BJ (cell line): ENCODE results near the gene GALNTL6. TPM values are rescaled to one million over a fixed set of nuclear protein-coding genes. Genes with fewer than 3 reads are reported as not detected.

ENCODE experiments used
- CTCF ChIA-PET: fragments of 350-600 bp; formaldehyde crosslinking; extraction: SDS; loops from one replicate; lab custom pipeline; 2021; ENCODE audit warnings: antibody characterized with exemption, inconsistent platforms; lab: Yijun Ruan, JAX
- POLR2A ChIA-PET: fragments of 300-600 bp; sonication (Branson Sonifier 250); formaldehyde crosslinking; extraction: SDS; loops from one replicate; lab custom pipeline; 2021; ENCODE audit warnings: antibody characterized with exemption; lab: Charles Lee
- DNase-seq: peaks from one replicate; pipeline ENCODE4 v3.0.0-alpha.2; 2011; ENCODE audit warnings: low read depth
- H3K27me3 ChIP-seq: 2 replicates; pipeline ENCODE4 v1.6.0; 2011; ENCODE audit warnings: low read length; ENCODE audit not compliant: control insufficient read depth, insufficient read depth
- H3K36me3 ChIP-seq: 2 replicates; pipeline ENCODE4 v1.5.1; 2011; ENCODE audit warnings: low read length; ENCODE audit not compliant: control insufficient read depth, insufficient read depth
- H3K4me3 ChIP-seq: 2 replicates; pipeline ENCODE4 v1.5.1; 2011; ENCODE audit warnings: low read depth, mild to moderate bottlenecking, control low read depth, low read length
- polyA minus RNA-seq: library from RNA; depleted of rRNA, polyadenylated mRNA; stranded (reverse); fragments of >200 nt; gene quantifications from 2 replicates; pipeline ENCODE4 v1.2.3, GENCODE V29; 2011; rRNA and poly(A)+ RNA removed
- polyA plus RNA-seq: library from polyadenylated mRNA; depleted of rRNA; stranded (reverse); fragments of >200 nt; gene quantifications from 2 replicates; pipeline ENCODE4 v1.2.3, GENCODE V29; 2011; rRNA removed
- TF ChIP-seq, protein P1 (sequence below): IDR thresholded peaks from 2 replicates; pipeline ENCODE4 v1.5.1; 2011; ENCODE audit warnings: low read depth, mild to moderate bottlenecking, control low read depth, inconsistent platforms, low read length, moderate library complexity; ENCODE audit not compliant: insufficient read depth

Gene GALNTL6
- polyA plus RNA-seq (0.02 TPM in 2 replicates), polyA minus RNA-seq (not detected in 2 replicates)

GRCh38 chr4:171812665-171813525 is at the start of gene GALNTL6:
Gene GALNTL6, plus strand, starts transcription at chr4:171813404.
- Histone ChIP-seq H3K4me3 (peak within 1 kb of the TSS; percentile 24), H3K36me3 (no peaks in the 10 kb centered on the region), H3K27me3 (peaks cover 7% of the 10 kb centered on the region)
- DNase-seq, result no peak
- TF ChIP-seq, protein P1, sequence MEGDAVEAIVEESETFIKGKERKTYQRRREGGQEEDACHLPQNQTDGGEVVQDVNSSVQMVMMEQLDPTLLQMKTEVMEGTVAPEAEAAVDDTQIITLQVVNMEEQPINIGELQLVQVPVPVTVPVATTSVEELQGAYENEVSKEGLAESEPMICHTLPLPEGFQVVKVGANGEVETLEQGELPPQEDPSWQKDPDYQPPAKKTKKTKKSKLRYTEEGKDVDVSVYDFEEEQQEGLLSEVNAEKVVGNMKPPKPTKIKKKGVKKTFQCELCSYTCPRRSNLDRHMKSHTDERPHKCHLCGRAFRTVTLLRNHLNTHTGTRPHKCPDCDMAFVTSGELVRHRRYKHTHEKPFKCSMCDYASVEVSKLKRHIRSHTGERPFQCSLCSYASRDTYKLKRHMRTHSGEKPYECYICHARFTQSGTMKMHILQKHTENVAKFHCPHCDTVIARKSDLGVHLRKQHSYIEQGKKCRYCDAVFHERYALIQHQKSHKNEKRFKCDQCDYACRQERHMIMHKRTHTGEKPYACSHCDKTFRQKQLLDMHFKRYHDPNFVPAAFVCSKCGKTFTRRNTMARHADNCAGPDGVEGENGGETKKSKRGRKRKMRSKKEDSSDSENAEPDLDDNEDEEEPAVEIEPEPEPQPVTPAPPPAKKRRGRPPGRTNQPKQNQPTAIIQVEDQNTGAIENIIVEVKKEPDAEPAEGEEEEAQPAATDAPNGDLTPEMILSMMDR, result no peak
- POLR2A ChIA-PET, result no interaction called here
- CTCF ChIA-PET, result no interaction called here

DNA sequence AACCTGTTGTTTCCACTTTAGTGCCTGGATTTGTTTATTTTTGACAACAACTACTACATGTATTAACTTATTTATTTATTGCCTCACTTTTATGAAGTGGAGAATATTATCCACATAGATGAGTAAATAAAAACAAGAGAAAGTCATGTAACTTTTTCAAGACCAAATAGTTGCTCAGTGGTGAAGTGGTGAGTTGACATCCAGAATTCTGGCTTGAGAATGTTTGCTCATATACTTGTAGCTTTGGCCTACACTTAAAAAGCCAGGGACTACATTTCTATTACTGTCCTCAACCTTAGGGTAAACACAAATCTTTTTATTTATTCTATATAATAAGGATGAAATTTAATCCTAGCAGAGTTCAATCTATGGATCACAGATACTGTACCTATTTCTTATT is 47.7 kb upstream of the GALNTL6 start:
- POLR2A ChIA-PET, result no interaction called here
- H3K4me3 ChIP-seq, result no peak overlapping the region
- TF ChIP-seq, protein P1, result no peak
- CTCF ChIA-PET, result no interaction called here
- DNase-seq, result no peak
- no peaks in the 10 kb centered on the region for H3K27me3 ChIP-seq
- no peaks in the 10 kb centered on the region for H3K36me3 ChIP-seq

DNA sequence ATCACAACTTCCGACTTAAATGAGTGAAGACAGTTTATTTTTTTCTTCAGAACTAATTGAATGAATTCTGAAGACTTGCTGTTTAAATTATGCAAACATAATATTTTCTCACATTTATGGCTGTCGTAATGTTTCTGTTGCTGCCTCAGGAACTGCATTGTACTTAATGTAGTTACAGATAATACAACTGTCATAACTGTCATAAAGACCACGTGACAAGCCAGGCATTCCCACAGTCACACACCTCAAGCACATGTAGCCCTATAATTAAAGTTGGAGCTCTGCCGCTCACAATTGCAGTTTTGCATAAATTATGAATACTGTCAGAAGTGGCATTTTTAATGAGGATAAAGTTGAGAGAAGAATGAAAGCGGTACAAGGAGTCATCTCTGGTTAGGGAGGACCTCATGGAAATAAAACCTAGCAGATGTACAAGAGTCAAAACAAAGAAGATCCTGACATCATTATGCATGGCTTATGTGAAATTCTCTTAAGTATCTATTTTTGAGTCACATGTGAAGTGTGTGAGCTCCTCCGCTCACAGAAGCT is 38.5 kb upstream of the GALNTL6 start:
- no peaks in the 10 kb centered on the region for H3K27me3 ChIP-seq
- H3K4me3 ChIP-seq, result no peak overlapping the region
- ChIA-PET CTCF (interaction anchor here (0.6 kb wide), 1 partner anchor 70 kb away, joined by 3 read pairs; no protein-coding TSS in a partner anchor), POLR2A (no interaction called here)
- H3K36me3 ChIP-seq, result no peaks in the 10 kb centered on the region
- DNase-seq, result no peak
- TF ChIP-seq, protein P1, result no peak

GRCh38 chr4:171779301-171779700 is 33.9 kb upstream of the GALNTL6 start:
- TF ChIP-seq, protein P1, result no peak
- Histone ChIP-seq H3K4me3 (no peak overlapping the region), H3K36me3 (no peaks in the 10 kb centered on the region), H3K27me3 (no peaks in the 10 kb centered on the region)
- CTCF ChIA-PET, result no interaction called here
- DNase-seq, result no peak
- POLR2A ChIA-PET, result no interaction called here

DNA sequence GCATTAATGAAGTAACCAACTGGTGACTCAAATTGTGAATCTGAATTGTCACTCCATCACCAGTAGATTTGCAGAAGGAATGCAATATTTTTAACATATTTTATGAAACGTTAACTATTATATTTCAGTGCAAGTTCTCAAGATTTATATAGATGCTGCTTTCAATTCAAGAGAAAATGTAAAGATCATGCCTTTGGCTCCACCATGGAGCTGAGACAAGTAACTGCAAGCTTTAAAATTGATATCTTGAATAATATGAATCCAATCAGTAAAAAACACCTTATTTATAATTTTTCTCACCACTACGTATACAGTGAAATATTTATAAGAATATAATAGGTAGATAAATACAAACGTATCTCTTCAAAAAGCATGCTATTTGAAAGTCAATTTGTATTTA is 27.8 kb upstream of the GALNTL6 start:
- H3K4me3 ChIP-seq, result no peak overlapping the region
- ChIA-PET CTCF (no interaction called here), POLR2A (no interaction called here)
- no peaks in the 10 kb centered on the region for H3K36me3 ChIP-seq
- no peaks in the 10 kb centered on the region for H3K27me3 ChIP-seq
- no peak for DNase-seq
- TF ChIP-seq, protein P1, result no peak
